Measurements from ENCODE around the gene NUP107.

NUP107 gene

DNA sequence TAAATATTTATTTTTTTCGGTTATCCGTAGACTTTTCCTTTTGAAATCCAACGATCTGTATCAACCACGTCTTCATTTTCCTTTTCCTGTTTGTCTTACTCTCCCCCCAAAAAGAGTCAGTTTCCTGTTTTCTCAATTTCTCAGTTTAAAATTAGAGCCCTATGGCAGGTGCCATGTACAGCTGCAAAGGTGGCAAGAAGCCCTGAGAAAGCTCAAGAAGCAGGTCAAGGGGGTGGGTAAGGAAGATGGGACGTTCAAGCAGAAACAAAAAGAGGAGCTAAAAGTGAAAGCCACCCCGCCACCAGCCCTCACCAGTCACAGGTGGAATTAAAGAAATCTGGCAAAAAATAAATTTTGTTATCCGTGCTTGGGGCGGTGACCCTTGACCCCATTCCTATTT is 85.9 kb downstream of the NUP107 start:
- no peak overlapping the region for H3K4me3 ChIP-seq (ENCODE audit: low read depth, low read length)
- ChIA-PET POLR2A (no interaction called here), CTCF (no interaction called here)
- no peak for DNase-seq (ENCODE audit: low read depth, low spot score)
- TF ChIP-seq, protein P1, sequence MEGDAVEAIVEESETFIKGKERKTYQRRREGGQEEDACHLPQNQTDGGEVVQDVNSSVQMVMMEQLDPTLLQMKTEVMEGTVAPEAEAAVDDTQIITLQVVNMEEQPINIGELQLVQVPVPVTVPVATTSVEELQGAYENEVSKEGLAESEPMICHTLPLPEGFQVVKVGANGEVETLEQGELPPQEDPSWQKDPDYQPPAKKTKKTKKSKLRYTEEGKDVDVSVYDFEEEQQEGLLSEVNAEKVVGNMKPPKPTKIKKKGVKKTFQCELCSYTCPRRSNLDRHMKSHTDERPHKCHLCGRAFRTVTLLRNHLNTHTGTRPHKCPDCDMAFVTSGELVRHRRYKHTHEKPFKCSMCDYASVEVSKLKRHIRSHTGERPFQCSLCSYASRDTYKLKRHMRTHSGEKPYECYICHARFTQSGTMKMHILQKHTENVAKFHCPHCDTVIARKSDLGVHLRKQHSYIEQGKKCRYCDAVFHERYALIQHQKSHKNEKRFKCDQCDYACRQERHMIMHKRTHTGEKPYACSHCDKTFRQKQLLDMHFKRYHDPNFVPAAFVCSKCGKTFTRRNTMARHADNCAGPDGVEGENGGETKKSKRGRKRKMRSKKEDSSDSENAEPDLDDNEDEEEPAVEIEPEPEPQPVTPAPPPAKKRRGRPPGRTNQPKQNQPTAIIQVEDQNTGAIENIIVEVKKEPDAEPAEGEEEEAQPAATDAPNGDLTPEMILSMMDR (IDR thresholded peaks at IDR 0.05; ENCODE audit: insufficient read depth, low read length, missing control alignments): no peak

DNA sequence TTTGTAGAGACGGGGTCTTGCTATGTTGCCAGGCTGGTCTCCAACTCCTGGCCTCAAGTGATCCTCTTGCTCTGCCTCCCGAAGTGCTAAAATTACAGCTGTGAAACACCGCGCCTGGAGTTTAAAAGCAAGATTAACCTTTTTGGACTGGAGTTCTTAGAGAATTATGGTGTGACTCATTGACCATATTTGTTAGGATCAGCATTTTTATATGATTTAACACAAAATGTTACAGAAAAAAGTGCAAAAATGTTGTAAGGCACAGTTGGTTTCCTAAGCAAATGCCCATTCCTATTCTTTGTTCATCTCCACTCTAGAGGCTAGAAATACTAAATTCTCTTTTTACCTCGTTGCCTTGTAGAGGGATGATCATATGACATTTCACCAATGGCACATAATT is 86.8 kb downstream of the NUP107 start:
- no peak overlapping the region for H3K4me3 ChIP-seq (ENCODE audit: low read depth, low read length)
- POLR2A ChIA-PET: interaction anchor here (0.5 kb wide), 1 partner anchor 77 kb away, joined by 3 read pairs; no protein-coding TSS in a partner anchor
- TF ChIP-seq, protein P1 (IDR thresholded peaks at IDR 0.05; ENCODE audit: insufficient read depth, low read length, missing control alignments): no peak
- CTCF ChIA-PET: no interaction called here
- DNase-seq (ENCODE audit: low read depth, low spot score): no peak

DNA sequence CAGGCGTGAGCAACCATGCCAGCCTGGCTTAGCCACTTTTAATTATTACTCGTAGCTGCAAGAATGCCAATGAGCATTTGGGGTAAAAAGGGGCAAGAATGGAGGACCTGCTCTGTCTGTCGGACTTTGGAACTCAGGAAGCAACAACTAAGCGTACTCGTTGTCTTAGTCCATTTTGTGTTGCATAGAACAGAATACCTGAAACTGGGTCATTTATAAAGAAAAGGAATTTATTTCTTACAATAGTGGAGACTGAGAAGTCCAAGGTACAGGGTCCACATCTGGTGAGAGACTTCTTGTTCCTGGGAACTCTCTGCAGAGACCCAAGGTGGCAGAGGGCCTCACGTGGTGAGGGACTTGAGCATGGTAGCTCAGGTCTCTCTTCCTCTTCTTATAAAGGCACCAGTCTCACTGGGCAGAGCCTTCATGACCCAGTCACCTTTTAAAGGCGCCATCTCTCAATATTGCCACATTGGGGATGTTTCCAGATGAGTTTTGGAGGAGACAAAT is 88.4 kb downstream of the NUP107 start:
- no peak for DNase-seq (ENCODE audit: low read depth, low spot score)
- ChIA-PET CTCF (no interaction called here), POLR2A (no interaction called here)
- TF ChIP-seq, protein P1 (IDR thresholded peaks at IDR 0.05; ENCODE audit: insufficient read depth, low read length, missing control alignments): no peak
- H3K4me3 ChIP-seq (ENCODE audit: low read depth, low read length): no peak overlapping the region

DNA sequence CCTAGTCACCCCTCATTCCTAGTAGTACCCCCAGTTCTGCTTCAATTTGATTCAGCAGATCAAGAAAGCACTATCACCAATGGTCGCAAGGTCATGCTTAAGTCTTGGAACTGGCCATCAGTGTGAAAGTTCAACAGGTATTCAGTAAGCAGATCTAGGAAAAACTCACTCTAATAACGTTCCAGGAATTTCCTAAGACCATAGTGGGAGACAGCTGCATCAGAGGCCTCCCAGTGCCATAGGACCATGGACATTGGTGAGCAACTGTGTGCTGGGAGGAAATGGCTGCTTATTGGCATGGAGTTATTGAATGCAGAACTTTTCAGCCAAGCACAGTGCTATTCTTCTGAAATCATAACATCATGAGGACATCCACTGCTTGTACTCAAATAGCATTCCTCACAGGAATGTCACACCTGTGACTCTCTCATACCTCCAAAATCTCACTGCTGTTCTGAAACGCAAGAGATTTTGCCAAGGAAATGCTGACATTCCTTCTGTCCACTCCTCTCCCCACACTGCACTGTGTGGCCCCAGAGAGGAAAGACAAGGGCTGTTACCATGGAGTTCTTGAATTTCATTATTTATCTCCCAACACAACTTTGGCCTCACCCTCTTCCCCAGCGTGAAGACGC is 90.3 kb downstream of the NUP107 start:
- DNase-seq (ENCODE audit: low read depth, low spot score): no peak
- TF ChIP-seq, protein P1 (IDR thresholded peaks at IDR 0.05; ENCODE audit: insufficient read depth, low read length, missing control alignments): no peak
- ChIA-PET POLR2A (no interaction called here), CTCF (no interaction called here)
- no peak overlapping the region for H3K4me3 ChIP-seq (ENCODE audit: low read depth, low read length)

DNA sequence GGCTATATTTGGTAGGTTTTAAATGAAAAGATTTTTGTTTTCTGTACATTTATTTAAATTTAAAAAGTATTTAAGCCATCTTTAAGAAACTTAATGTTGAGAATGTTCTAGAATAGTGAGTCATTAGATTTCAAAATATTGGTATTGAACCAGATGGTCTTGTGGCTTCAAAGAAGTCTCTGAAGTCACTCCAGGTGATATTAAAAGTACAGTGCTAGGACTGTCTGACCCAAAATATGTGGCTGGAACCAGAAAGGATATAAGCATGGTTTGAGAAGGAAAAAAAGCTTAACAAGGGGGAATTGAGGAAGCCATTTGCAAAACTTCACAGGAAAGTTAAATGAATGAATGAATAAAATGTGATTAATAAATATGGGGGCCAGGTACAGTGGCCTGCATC is 92.5 kb downstream of the NUP107 start:
- ChIA-PET CTCF (no interaction called here), POLR2A (no interaction called here)
- H3K4me3 ChIP-seq (ENCODE audit: low read depth, low read length): no peak overlapping the region
- DNase-seq (ENCODE audit: low read depth, low spot score): no peak
- TF ChIP-seq, protein P1 (IDR thresholded peaks at IDR 0.05; ENCODE audit: insufficient read depth, low read length, missing control alignments): no peak

DNA sequence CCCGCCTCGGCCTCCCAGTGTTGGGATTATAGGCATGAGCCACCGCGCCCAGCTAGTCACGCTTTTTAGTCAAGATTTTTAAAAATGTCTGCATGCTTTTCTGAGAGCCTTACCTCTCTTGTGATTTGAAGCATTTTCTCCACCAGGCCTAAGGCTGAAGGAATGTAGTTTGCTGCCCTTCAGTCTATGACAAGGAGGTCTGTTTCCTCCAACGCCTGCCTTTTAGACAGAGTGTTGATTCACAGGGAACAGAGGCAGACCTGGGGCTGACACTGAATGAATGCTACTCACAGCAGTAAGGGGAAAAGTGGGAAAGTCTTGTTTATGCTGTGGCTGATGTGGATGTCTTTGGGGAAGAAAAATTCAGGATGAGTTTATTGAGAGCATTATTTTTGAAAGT is 94.0 kb downstream of the NUP107 start:
- H3K4me3 ChIP-seq (ENCODE audit: low read depth, low read length): no peak overlapping the region
- ChIA-PET CTCF (interaction anchor here (1.6 kb wide), 1 partner anchor 12 kb away, joined by 3 read pairs; no protein-coding TSS in a partner anchor), POLR2A (no interaction called here)
- no peak for DNase-seq (ENCODE audit: low read depth, low spot score)
- TF ChIP-seq, protein P1 (IDR thresholded peaks at IDR 0.05; ENCODE audit: insufficient read depth, low read length, missing control alignments): no peak

All from AG04449 (cell line).